GM13976 (cell line): Measurements from ENCODE around the gene TAS2R39.

Source experiments
- DNase-seq: peaks from one replicate; pipeline ENCODE4 v3.0.0; 2012; ENCODE audit warnings: low spot score
- CTCF ChIP-seq: IDR thresholded peaks from 2 replicates; pipeline ENCODE4 v1.5.1; 2012; ENCODE audit warnings: borderline replicate concordance, mild to moderate bottlenecking; ENCODE audit not compliant: insufficient read depth; ENCODE audit errors: extremely low read depth, missing control alignments, control extremely low read depth
- in situ Hi-C: fragments of 300-500 bp; cut with MboI; formaldehyde crosslinking; loops from one replicate; pipeline ENCODE4 v1.12.0; 2022; ENCODE audit warnings: low sequenced_read_pairs, mixed read lengths, inconsistent platforms; ENCODE audit not compliant: unreplicated experiment

TAS2R39 gene

GRCh38 chr7:143214789-143215679, 31.8 kb downstream of the TAS2R39 start:
- DNase-seq, result peak; percentile 75
- TF ChIP-seq CTCF, result peak; percentile 93
- in situ Hi-C loops, result loop anchor here (5.0 to 25.0 kb wide), 2 partner anchors 203 to 578 kb away; no protein-coding TSS in a partner anchor

- in situ Hi-C loops, result loop anchor here (25.0 kb wide), 1 partner anchor 579 kb away; no protein-coding TSS in a partner anchor
- TF ChIP-seq CTCF, result no peak
- DNase-seq, result no peak
These were observed 32.9 kb downstream of the TAS2R39 start for GRCh38 chr7:143216151-143216550.

DNA sequence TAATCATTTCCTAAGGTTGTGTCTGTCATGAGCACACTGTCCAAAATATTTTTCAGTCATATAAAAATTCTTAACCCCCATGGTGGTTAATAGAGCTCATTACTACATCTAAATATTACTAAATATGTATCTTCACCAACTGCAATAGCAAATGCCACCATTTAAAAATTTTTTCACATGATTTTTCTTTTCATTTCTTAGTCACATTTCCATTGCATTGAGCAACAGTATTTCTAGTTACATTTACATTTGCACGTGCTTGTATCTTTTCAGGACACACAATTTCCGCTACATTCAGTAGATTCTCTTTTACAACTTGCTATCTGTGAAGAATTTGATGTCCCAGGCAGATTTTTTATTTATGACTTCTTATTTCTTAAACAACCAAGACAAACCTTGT, 33.5 kb downstream of the TAS2R39 start:
- in situ Hi-C loops, result loop anchor here (25.0 kb wide), 1 partner anchor 579 kb away; no protein-coding TSS in a partner anchor
- no peak for DNase-seq
- TF ChIP-seq CTCF, result no peak

DNA sequence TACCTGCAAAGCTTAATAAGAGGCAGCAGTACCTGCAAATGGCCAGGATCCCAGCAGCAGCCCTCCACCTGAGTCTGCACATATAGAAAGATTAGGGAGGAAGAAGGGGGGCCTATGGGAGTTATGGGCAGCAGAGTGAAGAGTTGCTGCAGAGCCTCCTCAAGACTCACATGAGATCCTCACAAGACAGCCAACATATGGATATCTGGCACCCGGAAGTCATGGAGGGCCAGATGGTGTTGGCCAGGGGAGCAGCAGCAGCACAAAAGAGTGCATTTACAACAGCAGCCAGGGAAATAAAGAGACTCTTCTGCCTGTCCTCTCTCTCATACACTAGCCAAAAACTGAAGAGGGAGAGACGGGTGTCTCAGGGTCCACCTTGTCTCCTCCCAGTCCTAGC, 34.6 kb downstream of the TAS2R39 start:
- no peak for TF ChIP-seq CTCF
- no peak for DNase-seq
- in situ Hi-C loops, result loop anchor here (25.0 kb wide), 1 partner anchor 581 kb away; no protein-coding TSS in a partner anchor

DNA sequence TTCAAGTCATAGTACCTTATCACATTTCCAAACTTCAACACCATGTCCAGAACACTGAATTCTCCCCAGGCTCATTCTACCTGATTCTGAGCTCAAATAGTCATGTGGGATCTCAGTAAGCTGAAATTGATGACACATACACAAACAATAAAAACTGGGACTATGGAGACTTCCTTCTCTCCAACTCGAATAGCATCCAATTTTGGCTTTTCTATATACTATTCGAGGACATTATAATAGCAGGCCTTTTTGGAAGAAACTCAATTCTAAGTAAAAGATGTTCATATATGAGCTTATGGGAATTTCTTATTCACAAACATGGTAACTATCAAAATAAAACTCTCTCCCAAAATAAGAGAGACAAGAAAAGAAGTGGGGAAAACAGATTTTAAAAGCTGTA, 38.1 kb downstream of the TAS2R39 start:
- in situ Hi-C loops, result loop anchor here (25.0 kb wide), 1 partner anchor 584 kb away; no protein-coding TSS in a partner anchor
- no peak for TF ChIP-seq CTCF
- DNase-seq, result no peak

- in situ Hi-C loops, result loop anchor here (25.0 kb wide), 1 partner anchor 584 kb away; no protein-coding TSS in a partner anchor
- TF ChIP-seq CTCF, result no peak
- no peak for DNase-seq
These were observed 38.5 kb downstream of the TAS2R39 start, which contains the start of gene TAS2R40 for GRCh38 chr7:143221737-143222136. TAS2R40 (plus strand) TSS chr7:143222037; CDS start chr7:143222079, 42 bp downstream.
